SH-SY5Y (cell line): ENCODE results near the gene SFXN1.

ENCODE experiments used
- GATA2 ChIP-seq: IDR thresholded peaks from 2 replicates; pipeline ENCODE4 v1.6.1; 2011; ENCODE audit warnings: mild to moderate bottlenecking, low read depth, low read length
- GATA3 ChIP-seq: IDR thresholded peaks from 2 replicates; pipeline ENCODE4 v1.6.1; 2011; ENCODE audit warnings: low read depth, mild to moderate bottlenecking, low read length, moderate library complexity

- TF ChIP-seq GATA2: no peak
- no peak for TF ChIP-seq GATA3
Observed at GRCh38 chr5:175560011-175560410, 81.7 kb downstream of the SFXN1 start.
